Neural progenitor cell (in vitro differentiated cells): ENCODE measurements around the gene ZNF140.

Source experiments
- EZH2 ChIP-seq: fragments of 200-600 bp; sonication (generic); IDR thresholded peaks from 2 replicates; pipeline ENCODE4 v1.6.1; 2017; ENCODE audit warnings: antibody characterized with exemption, mild to moderate bottlenecking, moderate library complexity
- TF ChIP-seq, protein P1 (sequence below): fragments of 200-600 bp; sonication (generic); IDR thresholded peaks from 2 replicates; pipeline ENCODE4 v1.5.1; 2017; ENCODE audit warnings: antibody characterized with exemption, mild to moderate bottlenecking

GRCh38 chr12:133080026-133080367 lies 726 bp upstream of the ZNF140 start:
- TF ChIP-seq, protein P1, sequence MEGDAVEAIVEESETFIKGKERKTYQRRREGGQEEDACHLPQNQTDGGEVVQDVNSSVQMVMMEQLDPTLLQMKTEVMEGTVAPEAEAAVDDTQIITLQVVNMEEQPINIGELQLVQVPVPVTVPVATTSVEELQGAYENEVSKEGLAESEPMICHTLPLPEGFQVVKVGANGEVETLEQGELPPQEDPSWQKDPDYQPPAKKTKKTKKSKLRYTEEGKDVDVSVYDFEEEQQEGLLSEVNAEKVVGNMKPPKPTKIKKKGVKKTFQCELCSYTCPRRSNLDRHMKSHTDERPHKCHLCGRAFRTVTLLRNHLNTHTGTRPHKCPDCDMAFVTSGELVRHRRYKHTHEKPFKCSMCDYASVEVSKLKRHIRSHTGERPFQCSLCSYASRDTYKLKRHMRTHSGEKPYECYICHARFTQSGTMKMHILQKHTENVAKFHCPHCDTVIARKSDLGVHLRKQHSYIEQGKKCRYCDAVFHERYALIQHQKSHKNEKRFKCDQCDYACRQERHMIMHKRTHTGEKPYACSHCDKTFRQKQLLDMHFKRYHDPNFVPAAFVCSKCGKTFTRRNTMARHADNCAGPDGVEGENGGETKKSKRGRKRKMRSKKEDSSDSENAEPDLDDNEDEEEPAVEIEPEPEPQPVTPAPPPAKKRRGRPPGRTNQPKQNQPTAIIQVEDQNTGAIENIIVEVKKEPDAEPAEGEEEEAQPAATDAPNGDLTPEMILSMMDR = no peak
- no peak for TF ChIP-seq EZH2
